LNCaP clone FGC (cell line): ENCODE data around the gene CSGALNACT2.

ENCODE experiments used
- DNase-seq: peaks from one replicate; pipeline ENCODE4 v3.0.0-alpha.2; 2011; ENCODE audit warnings: low read depth
- H3K4me3 ChIP-seq: 2 replicates; pipeline ENCODE4 v1.5.1; 2011; ENCODE audit warnings: mild to moderate bottlenecking, low read depth, low read length, control low read depth
- CTCF ChIP-seq: IDR thresholded peaks from 2 replicates; pipeline ENCODE4 v1.5.1; 2012; ENCODE audit warnings: mild to moderate bottlenecking; ENCODE audit not compliant: control insufficient read depth, insufficient read depth; ENCODE audit errors: extremely low read depth

Gene CSGALNACT2

GRCh38 chr10:43230909-43231522, 92.8 kb downstream of the CSGALNACT2 start:
- DNase-seq = no peak
- no peak overlapping the region for H3K4me3 ChIP-seq
- TF ChIP-seq CTCF = no peak

GRCh38 chr10:43231523-43232078, 93.4 kb downstream of the CSGALNACT2 start:
- TF ChIP-seq CTCF = no peak
- no peak for DNase-seq
- no peak overlapping the region for H3K4me3 ChIP-seq

- TF ChIP-seq CTCF = no peak
Observed at GRCh38 chr10:43233601-43234430, 95.6 kb downstream of the CSGALNACT2 start.

GRCh38 chr10:43234471-43235041, 96.3 kb downstream of the CSGALNACT2 start:
- DNase-seq = no peak
- no peak overlapping the region for H3K4me3 ChIP-seq
- no peak for TF ChIP-seq CTCF

More at GRCh38 chr10:43233601-43234430, 95.6 kb downstream of the CSGALNACT2 start:
- H3K4me3 ChIP-seq = no peak overlapping the region
- no peak for DNase-seq
